Measurements from ENCODE around the gene CBY1. TPM values are rescaled to one million over a fixed set of nuclear protein-coding genes. Genes with fewer than 3 reads are reported as not detected.

CBY1 gene
- total and polyA plus RNA-seq, 9 of the 15 experiments (the other 6 are each of a cell fraction or from before 2014, with no cell fraction given), result 5.7 to 19.7 (median 10.8) TPM

DNA sequence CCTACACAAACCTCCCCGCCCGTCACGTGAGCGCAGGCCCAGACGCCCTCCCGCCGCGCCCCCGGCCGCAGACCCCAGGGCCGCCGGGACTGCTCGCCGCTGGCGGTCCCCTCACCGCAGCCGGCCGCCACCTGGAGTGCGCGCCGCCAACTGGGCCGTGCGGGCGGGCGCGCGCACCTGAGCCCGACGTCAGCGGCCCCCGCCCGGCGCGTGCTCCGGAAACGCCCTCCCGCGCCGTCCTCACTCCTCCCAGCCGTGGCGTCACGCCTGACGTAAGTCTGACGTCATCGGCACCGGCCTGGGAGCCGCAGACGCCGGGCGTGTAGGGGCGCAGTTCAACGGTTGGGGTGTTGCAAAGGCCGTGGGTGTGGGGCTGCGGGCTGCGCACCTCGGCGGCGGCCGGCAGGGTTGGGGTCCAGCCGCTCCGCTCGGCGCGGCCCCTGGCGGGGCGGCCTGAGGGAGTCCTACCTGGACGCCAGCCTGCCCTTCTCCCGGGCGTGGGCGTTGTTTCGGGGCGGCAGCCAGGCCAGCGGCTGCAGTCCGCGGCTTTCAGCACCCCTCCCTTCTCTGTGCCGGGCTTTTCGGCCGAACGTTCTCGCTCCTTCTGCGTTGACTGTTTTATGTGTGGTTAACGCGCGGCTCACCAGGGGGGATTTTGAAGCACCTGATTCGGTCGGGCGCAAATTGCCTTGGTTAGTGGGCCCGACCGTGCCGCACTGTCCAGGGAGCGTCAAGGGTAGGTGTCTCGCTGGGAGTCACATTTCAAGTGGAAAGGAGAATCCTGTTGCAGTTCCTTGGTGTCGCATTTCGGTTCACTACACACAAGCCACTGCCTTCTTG is 44.6 kb downstream of the CBY1 start, which contains the start of gene JOSD1 (continued):
- TF ChIP-seq ZNF707 (CRISPR knock-in tag; conservative IDR thresholded peaks at IDR 0.05) (no peak), SMARCA4 (IDR thresholded peaks at IDR 0.05) (0 out of 2 replicates have a peak, but pooled peaks have one; percentile 34), MEF2D (tag; conservative IDR thresholded peaks at IDR 0.05; ENCODE audit: low read depth) (no peak), LARP7 (IDR thresholded peaks at IDR 0.05) (no peak), WHSC1 (IDR thresholded peaks at IDR 0.05; ENCODE audit: low read length) (no peak), SIRT6 (IDR thresholded peaks at IDR 0.05; ENCODE audit: low read depth, low read length) (no peak), RNF2 (IDR thresholded peaks at IDR 0.05) (peak; percentile 69; the same call in 1 of the 2 replicates), ZNF507 (tag; conservative IDR thresholded peaks at IDR 0.05) (no peak), TBL1XR1 (IDR thresholded peaks at IDR 0.05; ENCODE audit: low read length in 2 of 2) (peak in 1 of 2 experiments; percentile 93; a peak in 2 of 4 replicates), ZNF589 (CRISPR knock-in tag; IDR thresholded peaks at IDR 0.05; ENCODE audit: low read depth) (peak; percentile 82; the same call in 1 of the 2 replicates), ZNF57 (CRISPR knock-in tag; IDR thresholded peaks at IDR 0.05) (no peak), KLF6 (CRISPR knock-in tag; IDR thresholded peaks at IDR 0.05; ENCODE audit: borderline replicate concordance) (no peak), ZNF274 (IDR thresholded peaks at IDR 0.05; ENCODE audit: borderline replicate concordance, low read depth, low read length) (no peak), BRF1 (IDR thresholded peaks at IDR 0.05; ENCODE audit: borderline replicate concordance, extremely low read depth, insufficient read length) (no peak), MTA2 (IDR thresholded peaks at IDR 0.05; ENCODE audit: low read depth) (0 out of 2 replicates have a peak, but pooled peaks have one; percentile 10), EP400 (IDR thresholded peaks at IDR 0.05) (peak; percentile 49; the same call in 1 of the 2 replicates), GTF2E2 (tag; IDR thresholded peaks at IDR 0.05) (peak; percentile 50; the same call in 1 of the 2 replicates), FOXK2 (conservative IDR thresholded peaks at IDR 0.05 in 1 of 2, IDR thresholded peaks at IDR 0.05 in 1 of 2; ENCODE audit: low read depth in 2 of 2) (no peak), JUNB (CRISPR knock-in tag; conservative IDR thresholded peaks at IDR 0.05) (peak; percentile 97), ZBED1 (IDR thresholded peaks at IDR 0.05) (no peak), TAF7 (tag; IDR thresholded peaks at IDR 0.05) (no peak), ZNF253 (CRISPR knock-in tag; conservative IDR thresholded peaks at IDR 0.05) (no peak), ZNF717 (CRISPR knock-in tag; IDR thresholded peaks at IDR 0.05) (no peak), NFRKB (IDR thresholded peaks at IDR 0.05; ENCODE audit: low read depth) (no peak), RBM25 (IDR thresholded peaks at IDR 0.05; ENCODE audit: low read depth, low read length, severe bottlenecking) (no peak), HNRNPK (IDR thresholded peaks at IDR 0.05; ENCODE audit: low read depth, low read length, poor library complexity, severe bottlenecking) (no peak), ETS2 (tag; IDR thresholded peaks at IDR 0.05; ENCODE audit: borderline replicate concordance, poor library complexity, severe bottlenecking) (no peak), HMG20A (CRISPR knock-in tag; conservative IDR thresholded peaks at IDR 0.05) (no peak), SOX6 (IDR thresholded peaks at IDR 0.05) (no peak; the same call in 1 of the 2 replicates), MAFF (IDR thresholded peaks at IDR 0.05; ENCODE audit: low read length) (no peak)
- TF ChIP-seq, protein P1, sequence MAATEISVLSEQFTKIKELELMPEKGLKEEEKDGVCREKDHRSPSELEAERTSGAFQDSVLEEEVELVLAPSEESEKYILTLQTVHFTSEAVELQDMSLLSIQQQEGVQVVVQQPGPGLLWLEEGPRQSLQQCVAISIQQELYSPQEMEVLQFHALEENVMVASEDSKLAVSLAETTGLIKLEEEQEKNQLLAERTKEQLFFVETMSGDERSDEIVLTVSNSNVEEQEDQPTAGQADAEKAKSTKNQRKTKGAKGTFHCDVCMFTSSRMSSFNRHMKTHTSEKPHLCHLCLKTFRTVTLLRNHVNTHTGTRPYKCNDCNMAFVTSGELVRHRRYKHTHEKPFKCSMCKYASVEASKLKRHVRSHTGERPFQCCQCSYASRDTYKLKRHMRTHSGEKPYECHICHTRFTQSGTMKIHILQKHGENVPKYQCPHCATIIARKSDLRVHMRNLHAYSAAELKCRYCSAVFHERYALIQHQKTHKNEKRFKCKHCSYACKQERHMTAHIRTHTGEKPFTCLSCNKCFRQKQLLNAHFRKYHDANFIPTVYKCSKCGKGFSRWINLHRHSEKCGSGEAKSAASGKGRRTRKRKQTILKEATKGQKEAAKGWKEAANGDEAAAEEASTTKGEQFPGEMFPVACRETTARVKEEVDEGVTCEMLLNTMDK (IDR thresholded peaks at IDR 0.05; ENCODE audit: borderline replicate concordance, insufficient read depth, low read depth, low read length, poor library complexity, severe bottlenecking), result no peak
